Measurements from ENCODE around the gene PSME3.

PSME3 gene

GRCh38 chr17:42814633-42815399 lies 18.4 kb upstream of the PSME3 start:
- no peak for DNase-seq (ENCODE audit: low spot score)
- POLR2A ChIA-PET (ENCODE audit: low non-redundant PET): no interaction called here
- peak overlapping the region; percentile 28; the same call in 1 of the 2 replicates for H3K27ac ChIP-seq
- CTCF ChIA-PET: interaction anchor here (0.7 to 1.1 kb wide), 2 partner anchors 28 to 209 kb away, joined by 3 read pairs; no protein-coding TSS in a partner anchor
- TF ChIP-seq, protein P1, sequence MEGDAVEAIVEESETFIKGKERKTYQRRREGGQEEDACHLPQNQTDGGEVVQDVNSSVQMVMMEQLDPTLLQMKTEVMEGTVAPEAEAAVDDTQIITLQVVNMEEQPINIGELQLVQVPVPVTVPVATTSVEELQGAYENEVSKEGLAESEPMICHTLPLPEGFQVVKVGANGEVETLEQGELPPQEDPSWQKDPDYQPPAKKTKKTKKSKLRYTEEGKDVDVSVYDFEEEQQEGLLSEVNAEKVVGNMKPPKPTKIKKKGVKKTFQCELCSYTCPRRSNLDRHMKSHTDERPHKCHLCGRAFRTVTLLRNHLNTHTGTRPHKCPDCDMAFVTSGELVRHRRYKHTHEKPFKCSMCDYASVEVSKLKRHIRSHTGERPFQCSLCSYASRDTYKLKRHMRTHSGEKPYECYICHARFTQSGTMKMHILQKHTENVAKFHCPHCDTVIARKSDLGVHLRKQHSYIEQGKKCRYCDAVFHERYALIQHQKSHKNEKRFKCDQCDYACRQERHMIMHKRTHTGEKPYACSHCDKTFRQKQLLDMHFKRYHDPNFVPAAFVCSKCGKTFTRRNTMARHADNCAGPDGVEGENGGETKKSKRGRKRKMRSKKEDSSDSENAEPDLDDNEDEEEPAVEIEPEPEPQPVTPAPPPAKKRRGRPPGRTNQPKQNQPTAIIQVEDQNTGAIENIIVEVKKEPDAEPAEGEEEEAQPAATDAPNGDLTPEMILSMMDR (conservative IDR thresholded peaks at IDR 0.05; ENCODE audit: low read depth): no peak

- TF ChIP-seq, protein P1 (conservative IDR thresholded peaks at IDR 0.05; ENCODE audit: low read depth): no peak
- no peak for DNase-seq (ENCODE audit: low spot score)
- ChIA-PET CTCF (interaction anchor here (0.7 kb wide), 1 partner anchor 12 kb away, joined by 5 read pairs; no protein-coding TSS in a partner anchor), POLR2A (ENCODE audit: low non-redundant PET) (no interaction called here)
- H3K27ac ChIP-seq: no peak overlapping the region
Observed at GRCh38 chr17:42817866-42818265, 15.3 kb upstream of the PSME3 start.

DNA sequence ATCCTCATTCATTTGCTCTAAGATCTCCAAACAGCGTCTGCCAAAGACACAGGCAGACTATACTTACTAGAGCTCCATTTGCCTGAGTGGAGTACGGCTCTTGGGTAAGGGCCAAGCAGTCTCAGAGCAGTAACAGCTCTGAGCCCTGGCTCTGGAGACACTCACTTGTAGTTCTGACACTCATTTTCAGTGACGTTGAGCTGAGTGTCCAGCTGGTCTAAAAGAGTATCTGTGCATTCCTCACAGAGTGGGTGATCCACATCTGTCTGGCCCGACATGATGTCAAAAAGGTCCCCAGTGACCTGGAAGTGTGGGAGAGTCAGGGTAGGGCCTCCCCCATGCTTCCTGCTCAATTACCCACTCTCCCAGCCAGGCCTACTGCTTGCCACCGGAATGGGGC lies 14.8 kb upstream of the PSME3 start:
- no peak overlapping the region for H3K27ac ChIP-seq
- CTCF ChIA-PET: interaction anchor here (0.7 kb wide), 1 partner anchor 12 kb away, joined by 5 read pairs; no protein-coding TSS in a partner anchor
- POLR2A ChIA-PET (ENCODE audit: low non-redundant PET): no interaction called here
- TF ChIP-seq, protein P1 (conservative IDR thresholded peaks at IDR 0.05; ENCODE audit: low read depth): no peak
- no peak for DNase-seq (ENCODE audit: low spot score)

GRCh38 chr17:42819939-42820535 lies 13.2 kb upstream of the PSME3 start:
- no peak for DNase-seq (ENCODE audit: low spot score)
- POLR2A ChIA-PET (ENCODE audit: low non-redundant PET): no interaction called here
- H3K27ac ChIP-seq: no peak overlapping the region
- CTCF ChIA-PET: interaction anchor here (0.5 to 0.7 kb wide), 2 partner anchors 9 to 951 kb away, joined by 3 to 4 read pairs; no protein-coding TSS in a partner anchor
- TF ChIP-seq, protein P1 (conservative IDR thresholded peaks at IDR 0.05; ENCODE audit: low read depth): peak; percentile 77

GRCh38 chr17:42821176-42821575 lies 12.0 kb upstream of the PSME3 start:
- TF ChIP-seq, protein P1 (conservative IDR thresholded peaks at IDR 0.05; ENCODE audit: low read depth): no peak
- POLR2A ChIA-PET (ENCODE audit: low non-redundant PET): no interaction called here
- CTCF ChIA-PET: interaction anchor here (0.7 to 1.2 kb wide), 3 partner anchors 11 to 969 kb away, joined by 3 to 5 read pairs (median 4); partner anchors contain the start of genes CNTD1 and COA3
- H3K27ac ChIP-seq: no peak overlapping the region
- DNase-seq (ENCODE audit: low spot score): no peak

- TF ChIP-seq, protein P1 (conservative IDR thresholded peaks at IDR 0.05; ENCODE audit: low read depth): no peak
- ChIA-PET POLR2A (ENCODE audit: low non-redundant PET) (no interaction called here), CTCF (interaction anchor here (0.5 kb wide), 1 partner anchor 445 kb away, joined by 5 read pairs; no protein-coding TSS in a partner anchor)
- DNase-seq (ENCODE audit: low spot score): no peak
- H3K27ac ChIP-seq: no peak overlapping the region
Observed at GRCh38 chr17:42827472-42827871, 5.7 kb upstream of the PSME3 start.
